ENCODE results near the gene SLC7A6. TPM values are rescaled to one million over a fixed set of nuclear protein-coding genes. Genes with fewer than 3 reads are reported as not detected.

The SLC7A6 gene
- 11.3 and 11.6 TPM in 2 replicates for total RNA-seq
- long read RNA-seq, partial matches to known transcripts = 1 of 20 reads
- long read RNA-seq, other reads (novel, unspliced or antisense) = 19 of 20 reads

DNA sequence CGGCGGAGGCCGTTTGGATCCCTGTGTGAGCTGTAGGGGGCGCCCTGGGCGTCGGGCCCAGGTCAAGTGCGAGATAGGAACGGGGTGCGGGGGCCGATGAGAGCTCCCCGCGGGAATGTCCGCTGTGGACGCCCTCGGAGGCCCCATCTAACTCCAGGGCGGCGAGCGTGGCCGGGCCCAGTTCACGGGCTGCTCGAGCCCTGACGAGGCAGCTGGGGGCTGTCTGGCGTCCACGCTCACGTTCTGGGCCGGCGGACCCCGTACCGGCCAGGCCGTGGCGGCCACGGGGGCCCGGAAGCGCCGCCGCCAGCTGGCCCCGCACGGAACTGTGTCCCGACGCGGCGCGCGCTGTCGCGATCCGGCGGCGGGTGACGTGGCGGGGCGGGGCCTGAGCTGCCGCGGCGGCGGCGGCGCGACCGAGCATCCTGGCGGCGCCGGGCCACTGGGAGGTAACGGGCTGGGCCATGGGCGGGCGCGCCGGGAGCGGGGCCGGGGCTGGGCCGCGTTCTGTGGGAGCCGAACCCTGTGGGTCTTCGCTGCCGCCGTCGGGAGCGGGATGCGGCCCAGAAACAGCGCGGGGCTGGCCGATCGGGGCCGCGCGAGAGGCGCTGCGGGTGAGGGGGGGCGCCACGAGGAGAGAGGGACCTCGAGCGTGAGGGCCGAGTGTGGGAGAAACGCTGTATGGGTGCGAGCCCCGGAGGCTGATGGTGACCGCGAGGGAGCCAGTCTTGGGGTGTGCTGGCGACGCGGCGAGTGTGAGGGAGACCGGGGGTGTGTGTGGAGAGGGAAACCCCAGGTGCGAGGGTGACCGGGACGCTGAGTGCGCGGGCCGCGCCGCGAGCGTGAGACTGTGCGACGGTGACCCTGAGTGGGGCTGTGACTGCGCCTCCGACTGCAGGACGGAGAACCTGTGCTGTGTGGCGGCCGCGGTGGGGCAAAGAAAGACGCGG is at the start of gene SLC7A6:
SLC7A6 (plus strand) TSS at position 399 of the 950 bp plus-strand sequence. CDS start 10,201 bp downstream, outside the sequence.
- peak; percentile 82 for TF ChIP-seq CTCF (IDR thresholded peaks at IDR 0.05; ENCODE audit: unreplicated experiment)
- Mint-ChIP-seq H3K4me1 (ENCODE audit: low read depth) (peaks cover 15% of the 10 kb centered on the region), H3K27me3 (peaks cover 22% of the 10 kb centered on the region), H3K9me3 (ENCODE audit: low read depth) (no peaks in the 10 kb centered on the region), H3K4me3 (ENCODE audit: low read depth) (peak within 1 kb of the TSS; percentile 87), H3K27ac (peak within 1 kb of the TSS; percentile 93), H3K36me3 (ENCODE audit: insufficient read depth) (no peaks in the 10 kb centered on the region)
- DNase-seq (ENCODE audit: low spot score, unreplicated experiment) = peak; percentile 59

- Mint-ChIP-seq H3K27ac (no peak overlapping the region), H3K4me1 (ENCODE audit: low read depth) (peaks cover 4% of the 10 kb centered on the region), H3K4me3 (ENCODE audit: low read depth) (no peak overlapping the region), H3K27me3 (no peaks in the 10 kb centered on the region), H3K36me3 (ENCODE audit: insufficient read depth) (peaks cover 4% of the 10 kb centered on the region), H3K9me3 (ENCODE audit: low read depth) (peaks cover 3% of the 10 kb centered on the region)
- DNase-seq (ENCODE audit: low spot score, unreplicated experiment) = no peak
- no peak for TF ChIP-seq CTCF (IDR thresholded peaks at IDR 0.05; ENCODE audit: unreplicated experiment)
These were observed 49.6 kb upstream of the SLC7A6 start for GRCh38 chr16:68214726-68215125.

GRCh38 chr16:68215302-68215701 is 49.0 kb upstream of the SLC7A6 start:
- Mint-ChIP-seq H3K4me1 (ENCODE audit: low read depth) (peaks cover 4% of the 10 kb centered on the region), H3K9me3 (ENCODE audit: low read depth) (peaks cover 3% of the 10 kb centered on the region), H3K27me3 (no peaks in the 10 kb centered on the region), H3K36me3 (ENCODE audit: insufficient read depth) (peaks cover 4% of the 10 kb centered on the region), H3K4me3 (ENCODE audit: low read depth) (no peak overlapping the region), H3K27ac (peak overlapping the region; percentile 47)
- no peak for DNase-seq (ENCODE audit: low spot score, unreplicated experiment)
- no peak for TF ChIP-seq CTCF (IDR thresholded peaks at IDR 0.05; ENCODE audit: unreplicated experiment)

- peaks cover 4% of the 10 kb centered on the region for H3K36me3 Mint-ChIP-seq (ENCODE audit: insufficient read depth)
- no peak for TF ChIP-seq CTCF (IDR thresholded peaks at IDR 0.05; ENCODE audit: unreplicated experiment)
- no peaks in the 10 kb centered on the region for H3K27me3 Mint-ChIP-seq
- H3K4me3 Mint-ChIP-seq (ENCODE audit: low read depth) = no peak overlapping the region
- peaks cover 3% of the 10 kb centered on the region for H3K9me3 Mint-ChIP-seq (ENCODE audit: low read depth)
- no peak for DNase-seq (ENCODE audit: low spot score, unreplicated experiment)
- peaks cover 4% of the 10 kb centered on the region for H3K4me1 Mint-ChIP-seq (ENCODE audit: low read depth)
- H3K27ac Mint-ChIP-seq = no peak overlapping the region
These were observed 48.1 kb upstream of the SLC7A6 start for GRCh38 chr16:68216240-68216639.

DNA sequence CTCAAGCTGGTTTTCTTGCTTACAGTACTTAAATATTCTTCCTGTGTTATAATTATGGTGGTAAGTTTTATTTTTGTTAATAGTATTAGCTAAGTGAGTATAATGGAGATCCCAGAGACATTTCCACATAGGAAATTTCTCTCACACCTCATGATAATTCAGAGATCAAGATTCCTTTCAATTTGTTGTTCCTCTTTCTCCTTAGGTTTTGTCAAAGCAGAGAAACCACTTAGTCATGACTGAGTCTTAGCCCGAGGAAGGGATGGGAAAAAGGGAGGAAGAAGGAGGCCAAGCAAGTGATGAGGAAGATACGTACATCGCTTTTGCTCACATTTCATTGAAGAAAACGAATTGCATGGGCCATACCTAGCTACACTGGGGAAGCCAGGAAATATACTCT is 46.8 kb upstream of the SLC7A6 start:
- DNase-seq (ENCODE audit: low spot score, unreplicated experiment) = no peak
- no peak for TF ChIP-seq CTCF (IDR thresholded peaks at IDR 0.05; ENCODE audit: unreplicated experiment)
- Mint-ChIP-seq H3K4me1 (ENCODE audit: low read depth) (peaks cover 4% of the 10 kb centered on the region), H3K27me3 (no peaks in the 10 kb centered on the region), H3K4me3 (ENCODE audit: low read depth) (no peak overlapping the region), H3K27ac (no peak overlapping the region), H3K36me3 (ENCODE audit: insufficient read depth) (peaks cover 4% of the 10 kb centered on the region), H3K9me3 (ENCODE audit: low read depth) (peaks cover 3% of the 10 kb centered on the region)
